HG03139 (cell line): Measurements from ENCODE around the gene COA1.
A peak's percentile ranks its signal among the peaks of the same experiment; 100 is the strongest.
"Not testable (repeated sequence)": the region's sequence is repeated elsewhere in the genome, so short reads cannot be mapped to it uniquely, and the experiment has no call there.

Experiments
- ATAC-seq: cut with Tn5 transposase; IDR thresholded peaks from one replicate; pipeline ENCODE4 v1.9.1; 2021; ENCODE audit not compliant: unreplicated experiment

The COA1 gene

DNA sequence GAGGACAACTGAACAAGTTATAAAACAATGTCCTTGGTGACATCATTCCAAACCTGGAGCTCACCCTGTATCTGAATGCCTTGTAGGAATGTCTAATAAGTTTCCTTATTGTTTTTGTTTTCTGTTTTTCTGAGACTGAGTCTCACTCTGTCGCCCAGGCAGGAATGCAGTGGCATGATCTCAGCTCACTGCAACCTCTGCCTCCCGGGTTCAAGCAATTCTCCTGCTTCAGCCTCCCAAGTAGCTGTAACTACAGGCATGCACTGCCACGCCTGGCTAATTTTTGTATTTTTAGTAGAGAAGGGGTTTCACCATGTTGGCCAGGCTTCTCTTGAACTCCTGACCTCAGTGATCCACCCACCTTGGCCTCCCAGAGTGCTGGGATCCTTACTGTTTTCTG lies 2.2 kb upstream of the COA1 start:
- ATAC-seq, result not testable (repeated sequence)

DNA sequence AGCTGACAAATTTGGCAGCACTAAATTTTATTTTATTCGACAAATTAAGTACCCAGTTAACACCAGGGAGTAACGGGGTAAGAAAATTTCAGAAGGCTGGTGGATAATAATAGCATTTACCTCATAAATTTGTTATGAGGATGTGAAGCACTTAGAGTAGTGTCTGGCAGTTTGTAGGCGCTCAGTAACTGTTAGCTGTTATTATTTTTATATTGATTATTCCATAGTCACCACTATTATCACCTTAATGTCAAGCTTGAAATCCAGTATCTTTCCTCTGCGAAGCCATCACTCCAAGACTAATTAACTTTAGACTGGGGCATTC lies 563 bp upstream of the COA1 start:
- peak; percentile 9 for ATAC-seq

- ATAC-seq, result no peak
Observed at GRCh38 chr7:43727494-43727893, 1.8 kb downstream of the COA1 start.

DNA sequence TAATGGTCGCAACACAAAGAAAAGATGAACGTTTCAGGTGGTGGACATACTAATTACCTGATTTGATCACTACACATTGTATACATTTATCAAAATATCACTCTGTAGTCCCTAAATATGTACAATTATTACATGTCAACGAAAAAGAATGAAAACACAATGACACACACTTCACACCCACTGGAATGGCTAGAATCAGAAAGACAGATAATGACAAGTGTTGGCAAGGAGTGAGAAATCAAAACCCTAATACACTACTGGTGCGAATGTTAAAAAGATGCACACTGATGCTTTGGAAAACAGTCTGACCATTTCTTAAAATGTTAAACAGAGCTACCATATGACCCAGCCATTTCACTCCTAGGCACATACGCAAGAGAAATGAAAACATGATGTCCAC lies 2.3 kb downstream of the COA1 start:
- no peak for ATAC-seq

- no peak for ATAC-seq
Observed at GRCh38 chr7:43726466-43726865, 2.9 kb downstream of the COA1 start.

GRCh38 chr7:43725251-43725650 lies 4.1 kb downstream of the COA1 start:
- ATAC-seq, result no peak

DNA sequence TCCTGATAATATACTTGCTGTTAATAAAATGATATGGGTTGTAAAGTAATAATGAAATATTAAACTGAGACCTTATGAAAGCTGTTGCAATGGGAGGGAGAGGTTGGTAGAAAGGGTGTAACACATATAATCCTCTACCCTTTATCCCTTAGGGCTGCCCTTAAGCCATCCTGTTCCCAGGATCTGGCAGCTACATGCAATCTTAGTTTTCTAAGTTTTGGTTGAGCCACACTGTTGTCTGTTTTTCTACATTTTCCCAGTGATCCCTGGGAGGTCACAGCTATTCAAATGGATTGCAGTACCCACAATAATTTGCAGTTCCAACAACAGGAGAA lies 6.3 kb downstream of the COA1 start:
- ATAC-seq, result no peak

DNA sequence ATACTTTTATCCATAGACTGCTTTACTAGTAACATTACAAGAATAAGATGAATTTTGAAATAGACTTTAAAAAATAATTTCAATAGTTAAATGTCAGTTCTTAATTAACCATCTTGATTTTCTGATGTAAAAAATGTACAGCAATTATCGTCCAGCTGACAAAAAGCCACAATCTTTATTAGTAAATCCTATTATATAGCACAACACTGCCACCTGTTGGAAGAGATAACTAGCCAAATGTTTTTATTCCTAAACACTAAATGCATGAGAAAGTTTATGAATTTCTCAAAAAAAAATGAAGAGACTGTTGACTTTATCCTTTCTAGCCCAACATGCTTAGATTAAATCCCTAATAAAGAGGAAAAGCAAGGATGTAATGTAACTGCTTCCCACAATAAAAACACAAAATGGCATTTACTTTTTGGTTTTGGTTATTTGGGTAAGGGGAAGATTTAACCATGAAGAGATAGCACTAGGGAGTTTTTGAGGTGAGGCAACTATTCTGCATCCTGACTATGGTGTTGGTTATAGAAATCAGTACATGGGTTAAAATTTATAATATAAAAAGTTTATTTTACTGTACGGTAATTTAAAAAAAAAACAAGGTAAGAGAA lies 8.0 kb downstream of the COA1 start:
- ATAC-seq, result no peak

GRCh38 chr7:43716598-43716997 lies 12.7 kb downstream of the COA1 start:
- ATAC-seq, result no peak

- not testable (repeated sequence) for ATAC-seq
Observed at GRCh38 chr7:43715966-43716365, 13.4 kb downstream of the COA1 start.

- no peak for ATAC-seq
Observed at GRCh38 chr7:43711503-43711902, 17.8 kb downstream of the COA1 start.

GRCh38 chr7:43708055-43708454 lies 21.3 kb downstream of the COA1 start:
- ATAC-seq, result not testable (repeated sequence)

- no peak for ATAC-seq
Observed at GRCh38 chr7:43703573-43703972, 25.8 kb downstream of the COA1 start.

DNA sequence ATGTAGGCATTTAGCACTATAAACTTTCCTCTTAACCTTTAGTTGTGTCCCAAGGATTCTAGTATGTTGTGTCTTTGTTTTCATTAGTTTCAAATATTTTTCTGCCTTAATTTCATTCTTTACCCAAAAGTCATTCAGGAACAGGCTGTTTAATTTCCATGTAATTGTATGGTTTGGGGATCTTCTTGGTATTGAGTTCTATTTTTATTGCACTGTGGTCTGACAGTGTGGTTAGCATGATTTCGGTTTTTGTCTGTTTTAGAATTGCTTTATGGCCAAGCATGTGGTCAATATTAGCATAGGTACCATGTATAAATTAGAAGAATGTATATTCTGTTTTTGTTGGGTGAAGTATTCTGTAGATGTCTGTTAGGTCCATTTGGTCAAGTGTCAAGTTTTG lies 26.3 kb downstream of the COA1 start:
- ATAC-seq, result no peak

DNA sequence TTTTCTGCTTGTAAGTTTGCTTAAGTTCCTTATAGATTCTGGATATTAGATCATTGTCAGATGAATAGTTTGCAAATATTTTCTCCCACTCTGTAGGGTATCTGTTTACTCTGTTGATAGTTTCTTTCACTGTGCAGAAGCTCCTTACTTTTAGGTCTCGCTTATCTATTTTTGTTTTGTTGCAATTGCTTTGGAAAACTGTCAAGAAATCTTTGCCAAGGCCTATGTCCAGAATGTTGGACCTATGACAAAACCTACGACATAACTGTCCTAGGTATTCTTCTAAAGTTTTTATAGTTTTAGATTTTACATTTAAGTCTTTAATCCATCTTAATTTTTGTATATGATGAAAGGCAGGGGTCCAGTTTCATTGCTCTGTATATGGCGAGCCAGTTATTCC lies 27.4 kb downstream of the COA1 start:
- ATAC-seq, result no peak

- no peak for ATAC-seq
Observed at GRCh38 chr7:43701500-43701854, 27.8 kb downstream of the COA1 start.

DNA sequence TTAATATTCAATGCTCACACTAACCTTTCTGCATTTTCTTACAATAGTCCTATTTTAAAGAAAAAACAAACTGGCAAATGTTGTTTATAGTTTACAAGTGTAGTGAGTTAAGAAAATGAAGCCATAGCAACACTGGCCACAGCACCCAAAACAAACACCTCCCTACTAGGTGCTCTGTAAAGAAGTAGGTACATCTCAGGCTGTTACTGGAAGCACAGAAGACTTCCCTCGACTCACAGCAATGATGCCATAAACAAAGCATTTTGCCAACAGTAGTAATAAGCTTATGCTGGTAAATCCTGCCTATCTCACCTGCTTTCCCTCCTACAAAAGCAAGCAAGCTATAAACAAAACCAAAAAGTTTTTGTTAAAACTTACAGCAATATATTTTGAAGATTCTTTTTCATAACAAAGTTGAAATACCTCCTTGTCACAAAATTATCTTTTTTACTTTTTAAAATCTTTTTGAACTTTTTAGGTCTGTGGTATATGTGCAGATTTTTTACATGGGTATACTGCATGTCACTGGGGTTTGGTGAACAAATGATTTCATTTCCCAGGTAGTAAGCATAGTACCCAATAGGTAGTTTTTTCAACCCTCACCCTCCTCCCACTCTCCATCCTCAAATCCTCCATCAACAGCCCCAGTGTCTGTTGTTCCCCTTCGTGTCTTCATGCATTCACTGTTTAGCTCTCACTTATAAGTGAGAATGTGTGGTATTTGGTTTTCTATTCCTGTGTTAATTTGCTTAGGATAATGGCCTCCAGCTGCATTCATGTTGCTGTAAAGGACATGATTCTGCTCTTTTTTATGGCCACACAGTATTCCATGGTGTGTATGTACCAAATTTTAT lies 28.4 kb downstream of the COA1 start:
- no peak for ATAC-seq

DNA sequence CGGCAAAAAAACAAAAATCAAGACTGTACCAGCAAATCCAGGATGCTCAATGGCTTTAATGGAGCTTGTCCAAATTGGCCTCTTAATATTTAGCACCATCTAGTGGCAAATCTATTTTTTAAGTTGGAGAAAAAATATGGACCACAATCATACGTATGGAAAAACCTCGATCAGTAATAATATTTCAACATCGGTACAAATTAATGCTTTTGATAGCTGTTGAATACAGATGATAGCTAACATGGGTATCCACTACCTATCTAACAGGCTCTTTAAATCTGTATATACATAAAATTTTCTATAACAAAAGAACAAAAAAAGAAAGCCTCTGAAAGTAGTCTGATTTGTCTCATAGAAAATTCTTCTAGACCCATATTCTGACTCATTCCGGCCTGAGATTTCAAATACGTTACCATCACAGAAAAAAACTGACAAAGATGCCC lies 29.2 kb downstream of the COA1 start:
- no peak for ATAC-seq

- no peak for ATAC-seq
Observed at GRCh38 chr7:43698460-43699255, 30.7 kb downstream of the COA1 start.

DNA sequence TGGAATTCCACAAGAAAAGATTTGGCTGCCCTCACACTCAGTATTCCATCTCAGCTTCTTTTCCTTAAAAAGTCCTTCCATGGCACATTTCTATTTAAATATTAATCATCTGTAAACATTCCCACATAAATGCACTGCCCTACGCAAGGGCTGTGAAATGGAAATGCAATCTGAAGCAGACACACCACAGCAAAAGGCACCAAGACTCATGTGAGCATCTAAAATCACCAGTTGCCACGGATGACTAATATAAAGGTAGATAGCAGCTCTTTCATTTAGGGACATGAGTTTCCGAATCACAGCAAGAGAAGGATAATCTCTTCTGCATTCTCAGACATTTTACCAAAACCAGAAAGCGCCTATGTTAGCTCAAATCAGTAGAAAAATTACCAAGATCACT lies 31.6 kb downstream of the COA1 start:
- ATAC-seq, result no peak

- ATAC-seq, result no peak
Observed at GRCh38 chr7:43695365-43695764, 34.0 kb downstream of the COA1 start.

GRCh38 chr7:43694399-43694748 lies 34.9 kb downstream of the COA1 start:
- no peak for ATAC-seq
